ENCODE data around the gene OR5T3. TPM values are rescaled to one million over a fixed set of nuclear protein-coding genes. Genes with fewer than 3 reads are reported as not detected.

OR5T3 gene
- total RNA-seq (ENCODE audit: low replicate concordance) = not detected in 2 replicates

DNA sequence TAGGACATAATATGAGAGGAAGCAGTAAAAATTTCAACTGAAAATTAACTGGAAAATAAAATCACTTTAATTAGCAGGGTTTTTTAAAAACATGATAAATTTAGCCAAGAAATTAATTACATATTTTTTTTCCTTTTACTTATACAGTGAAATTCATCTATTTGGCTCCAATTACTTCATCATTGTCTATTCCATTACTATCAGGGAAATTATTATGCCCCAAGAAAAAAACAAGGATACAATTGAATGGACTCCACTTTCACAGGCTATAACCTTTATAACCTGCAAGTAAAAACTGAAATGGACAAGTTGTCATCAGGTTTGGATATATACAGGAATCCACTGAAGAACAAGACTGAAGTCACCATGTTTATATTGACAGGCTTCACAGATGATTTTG lies at the start of gene OR5T3:
OR5T3 (plus strand) TSS at position 301 of the 400 bp plus-strand sequence; CDS start at position 301, 0 bp downstream.

GRCh38 chr11:56234155-56234554 lies 17.9 kb upstream of the OR5T3 start, which contains the start of gene OR5T2:
Gene OR5T2 (minus strand): TSS chr11:56234255. CDS start chr11:56233062, 1,193 bp downstream.

GRCh38 chr11:56273854-56274253 lies 21.8 kb downstream of the OR5T3 start, which contains the start of gene OR5T1:
Gene OR5T1 (plus strand): TSS chr11:56274154. CDS start chr11:56275639, 1,485 bp downstream.

DNA sequence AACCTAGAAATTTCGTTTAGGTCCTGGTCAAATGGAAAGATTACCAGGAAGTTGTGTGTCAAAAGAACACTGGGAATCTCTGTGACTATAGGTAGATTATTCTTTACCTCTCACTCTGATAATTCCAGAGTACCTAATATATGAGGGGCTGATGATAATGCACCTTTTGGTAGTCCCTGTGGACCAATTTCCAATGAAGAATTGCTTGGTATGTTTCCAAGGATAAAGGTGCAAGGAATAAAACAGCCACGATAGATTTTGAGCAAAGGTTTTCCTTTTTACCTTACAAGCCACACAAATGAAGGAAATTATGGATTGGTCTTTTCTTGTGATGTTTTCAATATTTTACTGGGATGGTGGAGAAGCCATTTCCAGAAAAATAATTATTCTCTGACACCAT lies 40.1 kb downstream of the OR5T3 start, which contains the start of gene OR8H1:
OR8H1 (minus strand) TSS at position 101 of the 400 bp plus-strand sequence. CDS start 1,192 bp downstream, outside the sequence.

Other genes starting within 250 kb of the OR5T3 start
- not detected in 2 replicates for gene OR5AS1, start 224.6 kb upstream of the OR5T3 start, total RNA-seq (ENCODE audit: low replicate concordance)
- gene OR8I2, start 158.9 kb upstream of the OR5T3 start, total RNA-seq (ENCODE audit: low replicate concordance) = not detected in 2 replicates
- gene OR8H2, start 148.6 kb upstream of the OR5T3 start, total RNA-seq (ENCODE audit: low replicate concordance) = not detected in 2 replicates
- not detected in 2 replicates for gene OR8H3, start 129.9 kb upstream of the OR5T3 start, total RNA-seq (ENCODE audit: low replicate concordance)
- gene OR8J3, start 112.1 kb upstream of the OR5T3 start, total RNA-seq (ENCODE audit: low replicate concordance) = not detected in 2 replicates
- gene OR8K5, start 91.9 kb upstream of the OR5T3 start, total RNA-seq (ENCODE audit: low replicate concordance) = not detected in 2 replicates
- not detected in 2 replicates for gene OR5J2, start 75.6 kb upstream of the OR5T3 start, total RNA-seq (ENCODE audit: low replicate concordance)
- gene OR5T2, start 18.0 kb upstream of the OR5T3 start, total RNA-seq (ENCODE audit: low replicate concordance) = not detected in 2 replicates
- gene OR5T1, start 21.9 kb downstream of the OR5T3 start, total RNA-seq (ENCODE audit: low replicate concordance) = not detected in 2 replicates
- gene OR8H1, start 40.0 kb downstream of the OR5T3 start, total RNA-seq (ENCODE audit: low replicate concordance) = not detected in 2 replicates
- not detected in 2 replicates for gene OR8K3, start 62.9 kb downstream of the OR5T3 start, total RNA-seq (ENCODE audit: low replicate concordance)
- not detected in 2 replicates for gene OR8K1, start 93.8 kb downstream of the OR5T3 start, total RNA-seq (ENCODE audit: low replicate concordance)
- not detected in 2 replicates for gene OR8J1, start 102.0 kb downstream of the OR5T3 start, total RNA-seq (ENCODE audit: low replicate concordance)
- not detected in 2 replicates for gene OR8U1, start 123.4 kb downstream of the OR5T3 start, total RNA-seq (ENCODE audit: low replicate concordance)
- not detected in 2 replicates for gene OR5AL1, start 160.4 kb downstream of the OR5T3 start, total RNA-seq (ENCODE audit: low replicate concordance)
- gene OR5M3, start 221.1 kb downstream of the OR5T3 start, total RNA-seq (ENCODE audit: low replicate concordance) = not detected in 2 replicates
- not detected in 2 replicates for gene OR5M8, start 239.1 kb downstream of the OR5T3 start, total RNA-seq (ENCODE audit: low replicate concordance)